SKM-1 treated with dmso at 0.1 percent for 144 hours (cell line): Measurements from ENCODE around the gene KRTAP19-8.

Source experiments
- DNase-seq: peaks from one replicate; lab custom pipeline; 2025; ENCODE audit not compliant: unreplicated experiment; lab: John Stamatoyannopoulos, UW

The KRTAP19-8 gene

GRCh38 chr21:31038376-31038775 lies at the start of gene KRTAP19-8:
KRTAP19-8 (minus strand) TSS chr21:31038476; CDS start chr21:31038443, 33 bp downstream.
- DNase-seq: no peak

GRCh38 chr21:31087639-31088473 lies 49.6 kb upstream of the KRTAP19-8 start:
- DNase-seq: no peak

GRCh38 chr21:31084689-31085088 lies 46.4 kb upstream of the KRTAP19-8 start:
- no peak for DNase-seq

- DNase-seq: no peak
Measured at GRCh38 chr21:31078796-31079195, 40.5 kb upstream of the KRTAP19-8 start.

GRCh38 chr21:31078216-31078615 lies 39.9 kb upstream of the KRTAP19-8 start:
- DNase-seq: no peak

GRCh38 chr21:31075848-31076247 lies 37.6 kb upstream of the KRTAP19-8 start:
- no peak for DNase-seq

GRCh38 chr21:31072533-31072932 lies 34.3 kb upstream of the KRTAP19-8 start:
- DNase-seq: no peak

GRCh38 chr21:31064803-31065202 lies 26.5 kb upstream of the KRTAP19-8 start:
- DNase-seq: no peak

GRCh38 chr21:31052489-31053142 lies 14.3 kb upstream of the KRTAP19-8 start:
- DNase-seq: no peak

GRCh38 chr21:31050577-31051157 lies 12.4 kb upstream of the KRTAP19-8 start:
- DNase-seq: no peak

GRCh38 chr21:31045841-31046240 lies 7.6 kb upstream of the KRTAP19-8 start:
- DNase-seq: no peak

GRCh38 chr21:31043471-31043870 lies 5.2 kb upstream of the KRTAP19-8 start:
- no peak for DNase-seq

- no peak for DNase-seq
Measured at GRCh38 chr21:31042080-31042464, 3.8 kb upstream of the KRTAP19-8 start.

- no peak for DNase-seq
Measured at GRCh38 chr21:31041295-31042079, 3.2 kb upstream of the KRTAP19-8 start.

- no peak for DNase-seq
Measured at GRCh38 chr21:31034378-31034777, 3.9 kb downstream of the KRTAP19-8 start.

- DNase-seq: no peak
Measured at GRCh38 chr21:31030367-31031106, 7.7 kb downstream of the KRTAP19-8 start.

- DNase-seq: no peak
Measured at GRCh38 chr21:31023680-31024079, 14.6 kb downstream of the KRTAP19-8 start.

- no peak for DNase-seq
Measured at GRCh38 chr21:31022306-31022705, 16.0 kb downstream of the KRTAP19-8 start.

GRCh38 chr21:31018232-31018631 lies 20.0 kb downstream of the KRTAP19-8 start:
- DNase-seq: no peak

GRCh38 chr21:31014891-31015290 lies 23.4 kb downstream of the KRTAP19-8 start:
- DNase-seq: no peak
